HepG2 (cell line): Measurements from ENCODE around the gene TTC31. TPM values are rescaled to one million over a fixed set of nuclear protein-coding genes. Genes with fewer than 3 reads are reported as not detected.

Experiments used
- ATM ChIP-seq: fragments of 450-650 bp; IDR thresholded peaks from 2 replicates; pipeline ENCODE4 v1.7.1; 2017; ENCODE audit warnings: mild to moderate bottlenecking, borderline replicate concordance
- ELF3 ChIP-seq: IDR thresholded peaks from 2 replicates; pipeline ENCODE4 v1.6.1; 2016; ENCODE audit warnings: missing genetic modification reagents, missing compliant biosample characterization
- KDM5B ChIP-seq: sonication (generic); formaldehyde crosslinking; IDR thresholded peaks from 2 replicates; pipeline ENCODE4 v1.4.0; 2020; ENCODE audit warnings: missing genetic modification reagents, mild to moderate bottlenecking, borderline replicate concordance
- SIX1 ChIP-seq: sonication (generic); formaldehyde crosslinking; IDR thresholded peaks from 2 replicates; pipeline ENCODE4 v1.4.0; 2020; ENCODE audit warnings: missing genetic modification reagents, borderline replicate concordance
- ZNF766 ChIP-seq: sonication (generic); formaldehyde crosslinking; IDR thresholded peaks from 2 replicates; pipeline ENCODE4 v1.5.0; 2020; ENCODE audit warnings: missing genetic modification reagents, borderline replicate concordance
- ZNF782 ChIP-seq: sonication (generic); formaldehyde crosslinking; IDR thresholded peaks from 2 replicates; pipeline ENCODE4 v1.4.0; 2020; ENCODE audit warnings: missing genetic modification reagents, mild to moderate bottlenecking, borderline replicate concordance
- ZZZ3 ChIP-seq: sonication (generic); formaldehyde crosslinking; IDR thresholded peaks from 2 replicates; pipeline ENCODE4 v1.4.0; 2020; ENCODE audit warnings: missing genetic modification reagents, mild to moderate bottlenecking, borderline replicate concordance
- polyA plus RNA-seq, 8 experiments: library from polyadenylated mRNA; depleted of rRNA in 3 of 8; stranded (reverse) in 7 of 8; unstranded in 1 of 8; fragments of >200 nt; fragmentation: Illumina TruSeq in 4 of 8; extraction: Trizol in 4 of 8; gene quantifications; 2 replicates each; pipeline versions ENCODE4 v1.2.1 to v1.2.3, GENCODE V29; 2011 to 2016; ENCODE audit warnings: low read depth in 4 of 8, missing spikeins in 1 of 8, mixed read lengths in 1 of 8; ENCODE audit not compliant: insufficient read depth in 1 of 8
- total RNA-seq, 5 experiments: library from RNA; depleted of rRNA; stranded (reverse); fragments of >200 nt; fragmentation: Illumina TruSeq; extraction: Trizol; gene quantifications; 2 replicates each; pipeline ENCODE4 v1.2.3, GENCODE V29; 2016; ENCODE audit warnings: low read depth in 1 of 5
- TF ChIP-seq, protein P1 (sequence below), 2 experiments: fragments of 450-650 bp in 1 of 2; sonication (generic) in 1 of 2; formaldehyde crosslinking in 1 of 2; IDR thresholded peaks; 2 replicates each; pipeline versions ENCODE4 v1.6.1 to v1.8.0; 2016 to 2022; ENCODE audit warnings: antibody characterized with exemption in 1 of 2, mild to moderate bottlenecking in 1 of 2, missing genetic modification reagents in 1 of 2
- TF ChIP-seq, protein P2 (sequence below): sonication (generic); formaldehyde crosslinking; IDR thresholded peaks from 2 replicates; pipeline ENCODE4 v1.9.0; 2021; ENCODE audit warnings: mild to moderate bottlenecking, missing genetic modification reagents

Gene TTC31
- total and polyA plus RNA-seq, 2 of the 13 experiments (the other 11 are each of a cell fraction or from before 2014, with no cell fraction given), result 28.3 to 39.5 TPM

DNA sequence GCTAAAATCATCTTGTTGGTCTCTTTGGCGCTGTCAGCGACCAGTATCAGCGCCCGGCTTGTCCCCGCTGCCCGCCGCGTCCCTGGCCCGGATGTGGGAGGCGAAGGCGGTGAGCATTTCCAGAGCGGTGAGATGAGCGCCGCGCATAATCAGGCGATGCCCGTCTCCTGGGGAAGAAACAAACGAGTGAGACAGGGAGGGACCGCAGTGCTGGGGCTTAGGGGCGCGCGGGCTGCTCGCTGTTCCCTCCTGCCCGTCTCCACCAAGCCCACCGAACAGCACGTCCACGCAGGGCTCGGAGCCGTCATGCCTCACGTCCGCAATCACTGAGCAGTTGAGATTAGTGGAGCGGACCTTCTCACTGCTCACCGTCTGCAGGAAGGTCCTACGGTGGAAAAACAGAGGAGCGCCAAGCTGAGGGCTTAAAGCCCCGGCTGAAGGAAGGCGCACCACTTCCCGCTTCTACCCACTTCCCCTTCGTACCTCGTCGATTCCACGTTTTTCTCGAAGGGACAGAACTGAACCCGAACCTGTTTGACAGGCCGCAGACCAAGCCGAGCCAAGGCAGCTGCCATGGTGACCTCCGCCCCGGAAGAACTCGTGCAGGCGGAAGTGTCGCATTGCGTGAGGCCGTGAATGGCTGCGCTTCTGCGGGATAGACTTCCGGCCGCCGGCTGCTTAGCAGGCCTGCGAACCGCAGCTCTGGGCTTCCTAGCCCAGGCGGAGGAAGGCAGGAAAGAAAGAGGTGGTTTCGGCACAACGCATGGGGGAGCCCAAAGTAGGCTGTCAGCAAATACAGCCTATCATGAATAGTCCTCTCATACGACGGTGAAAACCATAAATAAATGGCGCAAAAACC, 10.6 kb upstream of the TTC31 start, which contains the start of gene MRPL53 (continued):
- TF ChIP-seq, protein P1, sequence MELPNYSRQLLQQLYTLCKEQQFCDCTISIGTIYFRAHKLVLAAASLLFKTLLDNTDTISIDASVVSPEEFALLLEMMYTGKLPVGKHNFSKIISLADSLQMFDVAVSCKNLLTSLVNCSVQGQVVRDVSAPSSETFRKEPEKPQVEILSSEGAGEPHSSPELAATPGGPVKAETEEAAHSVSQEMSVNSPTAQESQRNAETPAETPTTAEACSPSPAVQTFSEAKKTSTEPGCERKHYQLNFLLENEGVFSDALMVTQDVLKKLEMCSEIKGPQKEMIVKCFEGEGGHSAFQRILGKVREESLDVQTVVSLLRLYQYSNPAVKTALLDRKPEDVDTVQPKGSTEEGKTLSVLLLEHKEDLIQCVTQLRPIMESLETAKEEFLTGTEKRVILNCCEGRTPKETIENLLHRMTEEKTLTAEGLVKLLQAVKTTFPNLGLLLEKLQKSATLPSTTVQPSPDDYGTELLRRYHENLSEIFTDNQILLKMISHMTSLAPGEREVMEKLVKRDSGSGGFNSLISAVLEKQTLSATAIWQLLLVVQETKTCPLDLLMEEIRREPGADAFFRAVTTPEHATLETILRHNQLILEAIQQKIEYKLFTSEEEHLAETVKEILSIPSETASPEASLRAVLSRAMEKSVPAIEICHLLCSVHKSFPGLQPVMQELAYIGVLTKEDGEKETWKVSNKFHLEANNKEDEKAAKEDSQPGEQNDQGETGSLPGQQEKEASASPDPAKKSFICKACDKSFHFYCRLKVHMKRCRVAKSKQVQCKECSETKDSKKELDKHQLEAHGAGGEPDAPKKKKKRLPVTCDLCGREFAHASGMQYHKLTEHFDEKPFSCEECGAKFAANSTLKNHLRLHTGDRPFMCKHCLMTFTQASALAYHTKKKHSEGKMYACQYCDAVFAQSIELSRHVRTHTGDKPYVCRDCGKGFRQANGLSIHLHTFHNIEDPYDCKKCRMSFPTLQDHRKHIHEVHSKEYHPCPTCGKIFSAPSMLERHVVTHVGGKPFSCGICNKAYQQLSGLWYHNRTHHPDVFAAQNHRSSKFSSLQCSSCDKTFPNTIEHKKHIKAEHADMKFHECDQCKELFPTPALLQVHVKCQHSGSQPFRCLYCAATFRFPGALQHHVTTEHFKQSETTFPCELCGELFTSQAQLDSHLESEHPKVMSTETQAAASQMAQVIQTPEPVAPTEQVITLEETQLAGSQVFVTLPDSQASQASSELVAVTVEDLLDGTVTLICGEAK (IDR thresholded peaks at IDR 0.05), result peak; percentile 95
- TF ChIP-seq, protein P1 (CRISPR knock-in tag; IDR thresholded peaks at IDR 0.05), result peak; percentile 89
- TF ChIP-seq KDM5B (CRISPR knock-in tag) (peak; percentile 98; the same call in 1 of the 2 replicates), ZNF782 (no peak; the same call in 1 of the 2 replicates), SIX1 (peak; percentile 25; the same call in 1 of the 2 replicates), ATM (no peak), ZZZ3 (CRISPR knock-in tag) (peak; percentile 80; the same call in 1 of the 2 replicates), ELF3 (CRISPR knock-in tag) (peak; percentile 85), ZNF766 (CRISPR knock-in tag) (peak; percentile 94; the same call in 1 of the 2 replicates)
- TF ChIP-seq, protein P2, sequence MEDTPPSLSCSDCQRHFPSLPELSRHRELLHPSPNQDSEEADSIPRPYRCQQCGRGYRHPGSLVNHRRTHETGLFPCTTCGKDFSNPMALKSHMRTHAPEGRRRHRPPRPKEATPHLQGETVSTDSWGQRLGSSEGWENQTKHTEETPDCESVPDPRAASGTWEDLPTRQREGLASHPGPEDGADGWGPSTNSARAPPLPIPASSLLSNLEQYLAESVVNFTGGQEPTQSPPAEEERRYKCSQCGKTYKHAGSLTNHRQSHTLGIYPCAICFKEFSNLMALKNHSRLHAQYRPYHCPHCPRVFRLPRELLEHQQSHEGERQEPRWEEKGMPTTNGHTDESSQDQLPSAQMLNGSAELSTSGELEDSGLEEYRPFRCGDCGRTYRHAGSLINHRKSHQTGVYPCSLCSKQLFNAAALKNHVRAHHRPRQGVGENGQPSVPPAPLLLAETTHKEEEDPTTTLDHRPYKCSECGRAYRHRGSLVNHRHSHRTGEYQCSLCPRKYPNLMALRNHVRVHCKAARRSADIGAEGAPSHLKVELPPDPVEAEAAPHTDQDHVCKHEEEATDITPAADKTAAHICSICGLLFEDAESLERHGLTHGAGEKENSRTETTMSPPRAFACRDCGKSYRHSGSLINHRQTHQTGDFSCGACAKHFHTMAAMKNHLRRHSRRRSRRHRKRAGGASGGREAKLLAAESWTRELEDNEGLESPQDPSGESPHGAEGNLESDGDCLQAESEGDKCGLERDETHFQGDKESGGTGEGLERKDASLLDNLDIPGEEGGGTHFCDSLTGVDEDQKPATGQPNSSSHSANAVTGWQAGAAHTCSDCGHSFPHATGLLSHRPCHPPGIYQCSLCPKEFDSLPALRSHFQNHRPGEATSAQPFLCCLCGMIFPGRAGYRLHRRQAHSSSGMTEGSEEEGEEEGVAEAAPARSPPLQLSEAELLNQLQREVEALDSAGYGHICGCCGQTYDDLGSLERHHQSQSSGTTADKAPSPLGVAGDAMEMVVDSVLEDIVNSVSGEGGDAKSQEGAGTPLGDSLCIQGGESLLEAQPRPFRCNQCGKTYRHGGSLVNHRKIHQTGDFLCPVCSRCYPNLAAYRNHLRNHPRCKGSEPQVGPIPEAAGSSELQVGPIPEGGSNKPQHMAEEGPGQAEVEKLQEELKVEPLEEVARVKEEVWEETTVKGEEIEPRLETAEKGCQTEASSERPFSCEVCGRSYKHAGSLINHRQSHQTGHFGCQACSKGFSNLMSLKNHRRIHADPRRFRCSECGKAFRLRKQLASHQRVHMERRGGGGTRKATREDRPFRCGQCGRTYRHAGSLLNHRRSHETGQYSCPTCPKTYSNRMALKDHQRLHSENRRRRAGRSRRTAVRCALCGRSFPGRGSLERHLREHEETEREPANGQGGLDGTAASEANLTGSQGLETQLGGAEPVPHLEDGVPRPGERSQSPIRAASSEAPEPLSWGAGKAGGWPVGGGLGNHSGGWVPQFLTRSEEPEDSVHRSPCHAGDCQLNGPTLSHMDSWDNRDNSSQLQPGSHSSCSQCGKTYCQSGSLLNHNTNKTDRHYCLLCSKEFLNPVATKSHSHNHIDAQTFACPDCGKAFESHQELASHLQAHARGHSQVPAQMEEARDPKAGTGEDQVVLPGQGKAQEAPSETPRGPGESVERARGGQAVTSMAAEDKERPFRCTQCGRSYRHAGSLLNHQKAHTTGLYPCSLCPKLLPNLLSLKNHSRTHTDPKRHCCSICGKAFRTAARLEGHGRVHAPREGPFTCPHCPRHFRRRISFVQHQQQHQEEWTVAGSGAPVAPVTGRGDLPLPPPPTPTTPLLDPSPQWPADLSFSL, result no peak
